Suprapubic skin (tissue), 3 donors: Measurements from ENCODE around the gene PLCB1.

Experiments
- POLR2AphosphoS5 ChIP-seq, 3 donors: sonication (generic); formaldehyde crosslinking; IDR thresholded peaks; one replicate each; pipeline ENCODE4 v1.6.1; 2017; ENCODE audit warnings: antibody characterized with exemption in 3 of 3
- TF ChIP-seq, protein P1 (sequence below), 2 donors: fragments of 200-600 bp in 1 of 2; fragments of 450-650 bp in 1 of 2; sonication (generic) in 1 of 2; IDR thresholded peaks; one replicate each; pipeline ENCODE4 v1.5.1; 2016 to 2019; ENCODE audit warnings: antibody characterized with exemption in 2 of 2, mild to moderate bottlenecking in 1 of 2, moderate library complexity in 1 of 2

DNA sequence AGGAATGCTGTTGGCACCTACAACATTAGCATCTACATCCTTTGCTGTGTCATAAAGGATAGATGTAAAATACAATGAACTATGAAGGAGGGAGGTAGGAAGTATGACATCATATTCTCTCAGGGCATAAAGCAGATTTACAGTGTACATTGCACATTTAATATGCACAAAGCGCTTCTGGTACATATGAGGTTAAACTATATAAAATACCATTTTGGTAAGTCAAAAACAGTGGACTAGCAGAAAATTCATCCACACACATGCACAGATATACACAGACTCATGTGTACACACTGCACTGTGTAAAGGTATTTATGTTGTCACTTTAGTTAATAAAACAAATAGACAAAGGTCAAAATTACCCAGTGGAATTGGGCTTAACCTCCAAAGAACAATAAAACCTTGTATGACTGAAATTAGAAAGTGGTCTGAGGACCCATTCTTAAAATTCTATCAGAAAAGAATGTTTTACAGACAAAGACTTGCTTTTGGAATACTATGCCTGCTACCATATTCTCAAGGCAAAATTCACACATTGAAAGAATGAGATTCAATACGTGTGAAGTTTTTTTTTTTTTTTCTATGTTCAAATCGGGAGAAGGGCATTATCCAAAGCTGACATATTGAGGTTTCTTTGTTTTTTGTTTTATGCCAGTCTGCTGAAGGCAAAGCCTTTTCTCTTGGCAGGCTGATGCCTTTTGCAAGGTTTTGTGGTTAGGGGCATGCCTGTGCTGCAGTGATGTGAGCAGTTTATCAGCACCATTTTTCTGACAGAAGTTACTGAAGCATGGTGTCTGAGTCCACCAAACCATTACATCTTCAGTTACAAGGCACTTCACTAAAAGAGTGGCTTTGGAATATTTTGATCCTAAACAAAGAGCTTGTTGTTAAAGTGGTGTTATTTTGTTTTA, 199.0 kb downstream of the PLCB1 start:
- TF ChIP-seq, protein P1, sequence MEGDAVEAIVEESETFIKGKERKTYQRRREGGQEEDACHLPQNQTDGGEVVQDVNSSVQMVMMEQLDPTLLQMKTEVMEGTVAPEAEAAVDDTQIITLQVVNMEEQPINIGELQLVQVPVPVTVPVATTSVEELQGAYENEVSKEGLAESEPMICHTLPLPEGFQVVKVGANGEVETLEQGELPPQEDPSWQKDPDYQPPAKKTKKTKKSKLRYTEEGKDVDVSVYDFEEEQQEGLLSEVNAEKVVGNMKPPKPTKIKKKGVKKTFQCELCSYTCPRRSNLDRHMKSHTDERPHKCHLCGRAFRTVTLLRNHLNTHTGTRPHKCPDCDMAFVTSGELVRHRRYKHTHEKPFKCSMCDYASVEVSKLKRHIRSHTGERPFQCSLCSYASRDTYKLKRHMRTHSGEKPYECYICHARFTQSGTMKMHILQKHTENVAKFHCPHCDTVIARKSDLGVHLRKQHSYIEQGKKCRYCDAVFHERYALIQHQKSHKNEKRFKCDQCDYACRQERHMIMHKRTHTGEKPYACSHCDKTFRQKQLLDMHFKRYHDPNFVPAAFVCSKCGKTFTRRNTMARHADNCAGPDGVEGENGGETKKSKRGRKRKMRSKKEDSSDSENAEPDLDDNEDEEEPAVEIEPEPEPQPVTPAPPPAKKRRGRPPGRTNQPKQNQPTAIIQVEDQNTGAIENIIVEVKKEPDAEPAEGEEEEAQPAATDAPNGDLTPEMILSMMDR (IDR thresholded peaks at IDR 0.05) = no peak
- TF ChIP-seq POLR2AphosphoS5 (IDR thresholded peaks at IDR 0.05) = no peak
